HG02870 (cell line): ENCODE results near the gene LRRFIP1.
"Not testable (repeated sequence)": the region's sequence is repeated elsewhere in the genome, so short reads cannot be mapped to it uniquely, and the experiment has no call there.

Experiments
- ATAC-seq: cut with Tn5 transposase; IDR thresholded peaks from one replicate; pipeline ENCODE4 v1.9.1; 2021; ENCODE audit warnings: mild to moderate bottlenecking, moderate library complexity; ENCODE audit not compliant: unreplicated experiment

Gene LRRFIP1

DNA sequence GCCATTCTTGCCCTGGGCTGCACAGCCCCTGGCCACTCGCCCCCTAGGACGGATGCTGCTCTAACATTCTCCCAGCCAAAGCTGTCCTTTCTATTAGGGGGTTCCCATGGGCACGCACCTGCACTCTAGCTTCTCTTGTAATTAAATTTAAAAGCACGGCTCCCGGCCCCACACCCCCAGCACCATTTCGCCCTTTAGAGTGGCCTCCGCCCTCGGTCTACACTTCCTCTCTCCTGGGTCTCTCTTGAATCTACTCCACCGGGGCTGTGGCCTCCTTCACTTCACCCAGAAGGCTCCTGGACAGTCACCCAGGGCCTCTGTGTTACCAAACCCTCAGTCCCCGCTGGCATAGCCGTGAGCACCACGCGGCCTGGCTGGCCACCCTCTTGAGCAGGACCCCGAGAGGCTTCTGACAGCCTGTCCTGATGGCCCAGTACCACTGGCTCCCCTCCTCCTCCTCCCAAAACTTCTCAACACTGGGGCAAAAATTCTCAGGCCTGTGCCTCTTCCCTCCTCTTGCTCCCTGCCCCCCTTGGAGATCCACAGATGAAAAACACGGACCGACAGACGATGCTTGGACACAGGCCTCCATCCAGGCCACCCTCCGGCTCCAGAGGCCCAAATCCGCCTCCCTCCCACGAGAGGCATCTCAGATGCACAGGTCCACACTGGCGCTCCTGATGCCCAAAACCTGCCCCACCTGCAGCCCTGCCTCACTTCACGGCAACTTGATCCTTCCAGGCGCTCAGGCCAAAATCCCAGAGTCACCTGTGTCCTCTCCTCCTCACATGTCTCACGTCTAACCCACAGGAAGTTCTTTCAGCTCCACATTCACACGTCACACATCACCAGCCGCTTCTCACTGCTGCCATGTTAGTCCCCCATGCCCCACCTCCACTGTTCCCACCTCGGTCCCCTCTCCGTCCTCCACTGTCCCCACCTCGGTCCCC, 29.9 kb upstream of the LRRFIP1 start:
- ATAC-seq, result no peak

DNA sequence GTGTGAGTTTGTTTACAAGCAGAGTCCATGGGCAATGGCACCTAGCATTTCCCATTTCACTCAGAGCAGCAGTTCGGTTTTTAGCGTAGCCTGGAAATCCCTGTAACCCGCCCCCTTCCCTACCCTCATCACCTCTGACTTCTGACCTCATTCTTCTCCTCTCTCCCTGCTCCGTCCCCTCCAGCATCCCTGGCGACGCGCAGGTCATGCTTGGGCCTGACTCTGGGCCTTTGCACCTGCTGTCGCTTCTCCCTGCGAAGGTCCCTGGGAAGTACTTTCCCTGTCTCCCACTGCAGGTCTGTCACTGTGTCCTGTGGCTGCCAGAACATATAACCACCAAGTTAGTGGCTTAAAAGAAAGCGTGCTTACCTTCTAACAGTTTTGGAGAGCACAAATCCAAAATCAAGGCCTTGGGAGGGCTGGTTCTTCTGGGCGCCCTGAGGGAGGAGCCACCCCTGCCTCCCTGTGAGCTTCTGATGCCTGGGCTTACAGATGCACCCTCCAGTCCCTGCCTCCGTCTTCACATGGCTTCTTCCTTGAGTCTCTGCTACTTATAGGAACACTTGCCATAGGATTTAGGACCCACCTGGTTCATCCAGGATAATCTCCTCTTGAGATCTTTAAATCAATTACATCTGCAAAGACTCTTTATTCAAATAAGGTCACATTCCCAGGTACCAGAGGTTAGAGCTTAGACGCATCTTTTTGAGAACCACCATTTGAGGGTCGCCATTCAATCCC, 28.7 kb upstream of the LRRFIP1 start:
- ATAC-seq, result no peak

DNA sequence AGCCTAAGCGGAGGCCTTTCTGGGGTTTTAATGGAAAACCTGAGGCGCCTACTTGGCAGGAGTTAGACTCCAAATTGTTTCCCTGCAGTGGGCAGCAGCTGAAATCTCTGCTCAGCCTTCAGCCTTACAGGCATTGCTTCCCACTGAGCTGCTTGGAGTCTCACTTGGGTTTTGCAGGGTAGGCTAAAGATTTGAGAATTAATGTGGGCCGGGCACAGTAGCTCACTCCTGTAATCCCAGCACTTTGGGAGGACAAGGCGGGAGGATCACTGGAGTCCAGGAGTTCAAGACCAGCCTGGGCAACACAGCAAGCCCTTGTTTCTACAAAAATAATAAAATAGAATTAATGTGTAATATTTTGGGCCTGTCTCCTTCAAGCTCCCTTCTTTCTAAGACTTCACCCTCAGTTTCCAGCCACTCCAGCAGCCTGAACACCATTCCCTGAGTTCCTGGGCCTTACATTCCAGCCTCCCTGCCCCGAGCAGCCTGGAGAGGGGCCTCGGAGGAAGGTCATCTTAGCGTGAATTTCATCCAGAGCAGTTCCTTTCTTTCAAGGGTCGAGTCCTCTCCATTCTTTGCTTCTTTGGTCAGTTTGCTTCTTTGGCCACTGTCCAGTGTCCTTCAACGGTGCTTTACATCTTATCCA, 27.8 kb upstream of the LRRFIP1 start:
- ATAC-seq, result no peak

DNA sequence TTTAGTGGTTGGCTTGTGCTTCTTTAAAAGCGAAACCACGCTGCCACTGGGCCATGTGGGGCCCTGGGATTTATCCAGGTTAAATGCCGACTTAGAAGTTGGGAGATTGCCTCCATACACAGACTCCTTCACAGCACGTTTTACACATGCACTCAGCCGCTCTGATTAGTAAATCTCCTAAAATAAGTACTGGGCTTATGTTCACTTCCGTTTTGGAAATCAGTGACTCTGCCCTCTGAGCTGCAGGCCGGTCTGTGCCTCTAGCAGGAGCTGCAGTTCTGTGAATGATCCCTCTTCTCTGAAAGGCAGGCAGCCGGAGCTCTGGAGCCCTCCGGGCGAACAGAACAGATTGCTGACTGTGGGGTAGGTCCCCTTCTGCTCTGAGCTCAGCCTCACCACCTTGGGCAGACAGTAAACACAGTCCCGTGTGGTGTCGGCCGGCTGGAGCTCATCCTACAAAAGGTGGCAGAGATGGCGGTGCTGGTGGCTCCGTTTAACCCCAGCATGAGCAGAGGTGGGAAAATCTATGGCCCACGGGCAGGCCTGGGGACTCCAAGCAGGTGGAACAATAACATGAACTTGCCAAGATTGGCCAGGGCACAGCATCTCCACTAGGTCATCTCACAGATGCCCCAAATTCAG, 27.1 kb upstream of the LRRFIP1 start:
- no peak for ATAC-seq

DNA sequence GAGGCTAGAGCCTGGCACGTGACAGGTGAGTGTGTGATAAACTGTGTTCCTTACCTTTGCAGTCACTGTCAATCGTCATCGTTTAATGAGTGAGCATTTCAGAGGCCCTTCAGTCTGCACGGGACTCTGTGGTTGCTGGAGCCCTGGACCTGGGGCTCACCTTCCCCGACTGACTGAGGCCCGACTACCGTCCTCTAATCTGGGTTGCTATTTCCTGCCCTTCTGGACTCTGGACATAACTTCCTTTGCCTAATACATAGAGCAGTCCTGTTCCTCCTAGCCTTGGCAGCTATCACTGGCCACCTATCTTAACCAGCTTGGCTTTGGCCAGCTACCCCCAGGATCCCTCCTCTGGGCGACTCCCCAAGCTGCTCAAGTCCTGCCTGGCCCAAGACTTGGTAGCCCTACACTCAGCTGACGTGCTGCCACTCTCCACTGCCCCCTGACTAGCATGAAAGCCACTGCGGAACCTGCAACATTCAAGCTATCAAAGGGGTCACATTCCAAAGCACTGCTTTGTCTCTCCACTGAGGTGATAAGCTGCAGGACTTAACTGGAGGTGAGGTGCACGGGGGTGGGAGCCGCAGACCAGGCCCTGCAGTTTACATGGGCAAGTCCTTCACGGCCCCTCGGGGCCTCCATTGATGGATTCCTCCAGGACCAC, 25.8 kb upstream of the LRRFIP1 start:
- no peak for ATAC-seq

DNA sequence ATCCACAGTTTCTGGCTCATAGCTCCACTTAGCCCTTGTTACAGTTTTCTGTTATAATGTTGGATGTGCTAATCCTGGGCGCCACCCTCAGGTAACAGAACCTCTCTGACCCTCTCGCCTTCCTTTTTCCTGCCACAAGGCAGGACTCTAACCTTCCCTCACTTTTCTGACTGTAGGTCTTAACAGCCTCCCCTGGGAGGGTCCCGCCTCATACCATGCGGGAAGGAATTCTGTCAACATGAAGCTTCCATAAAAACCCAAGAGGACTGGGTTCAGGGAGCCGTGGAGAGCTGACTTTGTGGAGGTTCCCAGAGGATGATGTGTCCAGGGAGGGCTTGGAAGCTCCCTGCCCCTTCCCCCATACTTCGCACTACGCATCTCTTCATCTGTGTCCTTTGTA, 25.0 kb upstream of the LRRFIP1 start:
- no peak for ATAC-seq

DNA sequence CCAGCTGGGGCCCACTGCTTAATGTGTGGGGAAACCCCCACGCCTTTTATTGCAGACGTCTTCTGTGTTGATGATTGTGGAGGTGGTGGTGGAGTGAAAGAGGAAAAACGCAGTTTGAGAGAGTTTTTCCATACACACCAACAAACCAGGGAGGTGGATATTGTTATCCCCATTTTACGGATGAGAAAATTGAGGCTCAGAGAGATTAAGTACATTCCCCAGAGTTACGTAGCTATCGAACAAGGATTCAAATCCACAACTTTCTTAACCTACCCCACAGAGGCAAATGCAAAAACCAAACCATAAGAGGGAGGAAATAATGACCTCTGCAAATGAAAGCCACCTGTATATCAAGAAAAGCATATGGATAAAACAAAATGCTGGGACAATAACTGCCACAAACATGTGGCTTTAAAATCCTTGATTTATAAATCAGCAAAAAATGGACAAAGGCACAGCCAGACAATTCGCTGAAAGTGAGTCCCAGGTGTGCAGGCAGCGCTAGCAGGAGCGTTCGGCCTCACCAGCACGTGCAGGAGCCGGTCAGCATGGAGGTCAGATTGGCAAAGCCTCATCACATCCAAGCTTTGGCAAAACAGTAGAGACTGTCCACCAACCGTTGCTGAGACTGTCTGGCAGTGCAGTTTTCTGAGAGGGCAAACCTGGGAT, 24.2 kb upstream of the LRRFIP1 start:
- ATAC-seq, result no peak

DNA sequence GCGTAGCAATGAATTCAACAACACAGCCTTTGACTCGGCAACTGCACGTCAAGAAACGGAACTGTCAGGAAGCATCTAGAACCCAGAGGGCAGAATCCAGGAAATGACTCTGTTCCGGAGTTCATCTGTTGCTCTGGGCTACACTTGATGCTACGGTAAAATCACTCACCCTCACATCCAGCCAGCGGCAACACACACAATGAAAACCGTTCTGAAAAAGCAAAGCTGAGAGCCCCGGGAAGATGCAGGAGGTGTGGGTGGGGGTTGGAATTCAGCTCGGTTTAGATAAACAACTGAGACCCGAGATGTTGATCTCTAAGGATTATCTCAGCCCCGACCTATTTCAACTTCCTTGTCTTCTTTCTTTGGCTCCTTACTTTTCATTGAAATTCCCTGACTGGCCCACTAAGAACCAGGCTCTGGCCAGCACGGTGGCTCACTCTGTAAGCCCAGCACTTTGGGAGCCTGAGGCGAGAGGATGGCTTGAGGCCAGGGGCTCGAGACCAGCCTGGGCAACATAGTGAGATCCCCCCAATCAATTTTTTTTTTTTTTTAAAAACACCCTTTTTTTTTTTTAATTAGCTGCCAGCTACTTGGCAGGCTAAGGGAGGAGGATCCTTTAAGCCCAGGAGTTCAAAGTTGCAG, 23.5 kb upstream of the LRRFIP1 start:
- ATAC-seq, result no peak

DNA sequence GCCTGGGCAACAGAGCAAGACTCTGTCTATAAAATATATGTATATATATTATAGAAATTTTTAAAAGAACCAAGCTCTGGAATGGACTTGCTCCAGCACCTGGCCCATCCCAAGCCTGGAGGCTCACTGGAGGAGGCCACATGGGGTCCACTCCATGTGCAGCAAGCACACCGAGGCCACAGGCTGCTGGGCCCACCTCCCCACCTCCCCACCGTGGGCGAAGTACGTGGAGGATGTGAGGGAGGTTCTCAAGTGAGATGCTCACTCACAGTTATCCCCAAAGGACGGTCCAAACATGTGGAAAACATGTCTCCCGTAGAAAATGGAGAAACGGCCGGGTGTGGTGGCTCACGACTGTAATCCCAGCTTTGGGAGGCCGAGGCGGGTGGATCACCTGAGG, 23.0 kb upstream of the LRRFIP1 start:
- ATAC-seq, result no peak

DNA sequence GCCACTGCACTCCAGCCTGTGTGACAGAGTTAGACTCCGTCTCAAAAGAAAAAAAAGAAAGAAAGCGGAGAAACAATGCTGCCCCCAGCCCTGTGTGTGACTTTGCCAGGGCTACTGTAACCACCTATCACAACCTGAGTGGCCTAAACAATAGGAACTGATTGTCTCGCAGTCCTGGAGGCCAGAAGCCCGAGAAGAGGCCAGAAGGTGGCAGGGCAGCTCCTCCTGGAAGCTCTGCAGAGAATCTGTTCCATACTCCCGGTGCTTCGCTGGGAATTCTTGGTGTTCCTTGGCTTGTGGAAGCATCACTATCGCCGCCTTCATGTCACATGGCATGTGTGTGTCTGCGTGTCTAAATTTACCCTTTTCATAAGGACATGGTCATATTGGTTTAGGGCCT, 22.4 kb upstream of the LRRFIP1 start:
- no peak for ATAC-seq

DNA sequence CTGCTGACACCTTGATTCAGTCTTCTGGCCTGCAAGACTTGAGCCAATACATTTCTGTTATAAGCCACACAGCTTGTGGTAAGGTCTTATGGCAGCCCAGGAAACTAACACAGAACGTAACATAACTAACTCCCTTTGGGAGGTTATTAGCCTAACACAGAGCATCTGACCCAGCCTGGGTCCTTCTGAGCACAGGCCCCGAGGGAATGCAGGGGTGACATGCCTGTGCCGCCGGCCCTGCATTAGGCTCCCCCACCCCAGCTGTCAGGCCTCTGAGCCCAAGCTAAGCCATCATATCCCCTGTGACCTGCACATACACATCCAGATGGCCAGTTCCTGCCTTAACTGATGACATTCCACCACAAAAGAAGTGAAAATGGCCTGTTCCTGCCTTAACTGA, 20.9 kb upstream of the LRRFIP1 start:
- ATAC-seq, result not testable (repeated sequence)

DNA sequence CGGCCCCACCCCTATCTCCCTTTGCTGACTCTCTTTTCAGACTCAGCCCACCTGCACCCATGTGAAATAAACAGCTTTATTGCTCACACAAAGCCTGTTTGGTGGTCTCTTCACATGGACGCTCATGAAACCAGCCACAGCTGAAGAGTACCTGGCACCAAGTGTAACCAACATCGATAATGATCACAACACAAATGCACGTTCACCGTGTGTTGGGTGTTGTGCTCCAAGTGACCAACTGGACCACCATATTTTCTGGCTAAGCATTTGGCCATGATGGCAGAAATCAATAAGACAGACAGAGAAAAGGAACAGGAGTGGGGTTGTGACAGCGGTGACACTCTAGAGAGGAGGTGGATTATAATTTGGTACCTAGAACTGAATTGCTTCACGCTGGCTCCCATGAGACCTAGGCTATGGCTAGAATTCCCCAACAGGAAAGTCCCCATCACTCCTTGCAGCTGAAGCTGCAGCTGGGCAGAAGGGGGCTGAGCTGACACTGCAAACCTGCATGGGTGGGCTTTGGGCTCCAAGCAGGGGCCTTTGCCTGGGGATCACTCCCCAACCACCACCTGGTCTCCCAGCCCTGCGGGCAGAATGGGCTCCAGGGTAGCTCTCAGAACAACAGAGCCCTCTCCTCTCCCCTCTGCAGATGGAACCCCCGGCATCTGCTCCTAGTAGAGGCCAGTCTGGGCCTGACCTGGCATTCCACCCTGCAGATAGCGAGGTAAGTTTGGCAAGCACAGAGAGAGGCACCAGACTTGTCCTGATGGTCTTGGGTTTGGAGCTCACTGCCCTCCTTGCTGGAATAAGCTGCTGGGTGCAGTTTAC, 14.6 kb upstream of the LRRFIP1 start:
- ATAC-seq, result no peak

DNA sequence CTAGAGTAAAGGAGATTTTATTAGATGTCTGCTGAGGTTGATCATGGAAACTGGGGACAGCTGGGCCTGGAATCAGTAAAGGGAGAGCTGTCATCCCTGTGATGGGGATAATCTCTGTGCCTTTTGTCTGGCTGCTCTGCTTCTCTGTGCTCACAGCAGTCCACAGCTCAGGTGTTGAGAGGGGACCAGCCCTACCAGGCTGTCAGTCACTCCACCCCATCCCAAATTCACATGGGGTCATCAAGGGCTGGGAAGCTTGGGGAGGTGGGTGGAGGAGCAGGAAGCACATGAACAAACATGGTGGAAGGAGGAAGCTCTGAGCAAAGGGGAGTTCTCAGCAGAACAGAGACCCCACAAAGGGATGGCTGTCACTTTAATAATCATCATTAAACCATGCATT, 13.7 kb upstream of the LRRFIP1 start:
- no peak for ATAC-seq

DNA sequence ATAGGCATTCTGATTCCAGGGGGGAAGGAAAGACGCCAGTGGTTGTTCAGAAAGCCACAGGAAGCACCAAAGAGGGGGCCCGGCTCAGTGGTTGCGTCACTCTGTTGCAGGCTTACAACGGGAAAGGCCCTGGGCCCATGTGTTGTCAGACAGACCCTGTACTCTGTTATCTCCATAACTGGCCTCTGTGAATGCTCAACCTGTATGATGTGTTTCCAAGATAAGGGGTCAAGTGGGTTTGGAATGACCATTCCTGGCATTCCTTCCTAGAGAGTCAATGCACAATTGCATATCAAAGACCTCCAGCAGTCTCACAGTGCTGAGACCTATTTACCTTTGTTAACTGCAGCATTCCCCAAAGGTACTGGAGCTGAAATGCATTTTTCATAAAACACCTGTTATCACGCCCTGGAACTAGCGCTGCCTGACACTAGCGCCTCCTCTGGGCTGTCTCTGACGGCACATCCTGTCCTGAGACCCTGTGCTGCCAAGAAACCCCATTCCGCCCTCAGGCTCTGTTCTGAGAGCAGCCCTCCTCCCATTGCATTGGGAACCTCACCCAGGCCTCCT, 13.2 kb upstream of the LRRFIP1 start:
- ATAC-seq, result no peak

DNA sequence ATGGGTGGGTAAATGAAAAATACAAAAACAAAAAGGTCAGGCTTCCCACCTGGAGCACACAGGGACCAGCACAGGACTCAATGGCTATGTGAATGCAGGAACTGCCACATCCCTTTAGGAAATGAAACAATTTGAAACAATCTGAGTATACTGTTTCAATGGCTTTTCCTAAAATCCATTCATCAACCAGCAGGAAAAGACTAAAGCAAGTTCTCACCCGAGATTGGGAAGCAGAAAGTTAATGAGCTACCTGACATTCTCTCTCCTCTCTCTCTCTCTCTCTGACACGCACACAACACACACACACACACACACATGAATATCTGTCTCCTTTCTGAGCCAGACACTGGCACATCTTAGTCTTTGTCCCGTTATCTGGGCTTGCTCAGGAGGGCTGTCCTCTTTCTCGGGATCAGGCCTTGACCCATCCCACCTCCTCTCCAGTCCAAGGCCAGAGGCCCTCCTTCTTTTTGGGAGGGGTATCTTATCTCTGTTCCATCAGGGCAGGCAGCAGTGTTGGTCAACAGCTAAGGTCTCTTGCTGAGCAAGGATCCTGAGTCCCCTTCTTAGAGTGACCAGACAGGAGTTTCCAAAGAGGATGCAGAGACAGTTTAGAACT, 11.6 kb upstream of the LRRFIP1 start:
- no peak for ATAC-seq

DNA sequence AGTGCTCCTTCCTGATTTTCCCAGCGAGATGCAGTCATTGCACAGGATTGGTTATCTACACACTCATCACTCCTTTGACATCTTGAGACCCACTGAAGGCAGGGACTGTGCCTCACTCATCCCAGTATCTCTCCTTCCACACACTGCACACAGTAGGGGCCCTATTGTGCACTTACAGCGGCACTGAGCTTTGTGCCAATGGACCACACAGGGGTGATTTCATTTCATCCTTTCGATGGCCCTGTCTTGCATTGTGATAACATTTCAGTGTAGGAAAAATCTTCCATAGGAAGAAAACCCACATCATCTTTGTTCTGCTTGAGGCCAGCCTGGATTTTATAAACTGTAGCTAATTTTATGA, 11.0 kb upstream of the LRRFIP1 start:
- ATAC-seq, result no peak

DNA sequence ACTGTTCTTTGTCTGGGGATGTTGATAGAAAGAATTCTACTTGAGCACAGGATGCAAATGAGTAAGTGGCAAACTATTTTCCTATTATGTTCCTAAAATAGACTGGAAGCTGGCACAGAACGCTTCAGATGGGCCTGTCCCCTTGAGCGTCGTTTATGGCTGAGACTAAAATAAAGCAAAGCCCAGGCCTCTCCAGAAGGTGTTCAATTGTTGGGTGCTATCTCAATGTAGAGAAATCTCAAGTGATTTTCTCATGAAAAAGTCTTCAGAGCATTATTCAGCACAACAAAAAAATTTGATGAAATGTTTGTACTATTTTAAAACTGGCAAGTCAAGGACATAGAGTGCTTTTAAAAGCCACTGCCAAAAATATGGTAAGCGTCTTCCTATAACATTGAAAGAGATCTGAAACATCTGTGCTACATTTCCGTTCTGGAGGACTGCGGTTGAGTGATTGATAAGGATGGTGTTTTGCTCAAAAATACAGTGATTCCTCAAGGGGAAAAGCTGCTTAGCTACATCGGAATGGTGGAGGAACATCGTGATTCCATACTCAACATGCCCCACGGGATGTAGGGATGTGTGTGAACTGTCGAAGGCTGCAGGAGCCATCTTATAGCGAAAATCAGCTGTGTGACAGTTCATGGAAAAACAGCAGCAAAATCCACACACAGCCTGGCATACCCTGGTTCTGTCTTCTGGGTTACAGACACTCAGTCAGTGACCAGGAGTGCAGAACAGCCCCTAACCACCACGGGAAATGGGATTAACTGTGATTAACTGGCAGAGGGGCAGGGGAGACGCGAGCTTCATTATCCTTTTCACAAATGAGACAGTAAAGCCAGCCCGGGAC, 10.4 kb upstream of the LRRFIP1 start:
- ATAC-seq, result no peak
